Measurements from ENCODE around the gene IL37. TPM values are rescaled to one million over a fixed set of nuclear protein-coding genes. Genes with fewer than 3 reads are reported as not detected.
A peak's percentile ranks its signal among the peaks of the same experiment; 100 is the strongest.

IL37 gene
- total and polyA plus RNA-seq, 2 experiments from 2014 or later, result not detected

GRCh38 chr2:112907001-112907949, 3.7 kb upstream of the IL37 start:
- Histone ChIP-seq H2AFZ (peak overlapping the region; percentile 43; the same call in 1 of the 2 replicates), H3K4me2 (no peak overlapping the region), H3K36me3 (ENCODE audit: insufficient read depth) (no peaks in the 10 kb centered on the region), H3K4me1 (ENCODE audit: insufficient read depth) (no peaks in the 10 kb centered on the region), H3K79me2 (replicated peaks; ENCODE audit: insufficient read depth) (no peaks in the 10 kb centered on the region), H3K27me3 (ENCODE audit: insufficient read depth) (no peaks in the 10 kb centered on the region), H3K4me3 (no peak overlapping the region), H3K9me2 (ENCODE audit: insufficient read depth) (no peaks in the 10 kb centered on the region; the same call in 1 of the 2 replicates), H3K27ac (ENCODE audit: low read depth) (no peak overlapping the region), H3F3A (replicated peaks; ENCODE audit: low read depth) (no peaks in the 10 kb centered on the region), H4K20me1 (replicated peaks; ENCODE audit: insufficient read depth) (no peaks in the 10 kb centered on the region)
- Mint-ChIP-seq H3K9me3 (peaks cover 2% of the 10 kb centered on the region; the same call in 2 of the 3 replicates), H3K4me3 (no peak overlapping the region), H3K27me3 (ENCODE audit: insufficient read depth, low read depth, poor library complexity) (peaks cover 12% of the 10 kb centered on the region), H3K36me3 (ENCODE audit: low read depth) (no peaks in the 10 kb centered on the region), H3K27ac (no peak overlapping the region), H3K4me1 (no peaks in the 10 kb centered on the region)
- DNase-seq (ENCODE audit: low spot score), result peak; percentile 4
- TF ChIP-seq ETS1 (IDR thresholded peaks at IDR 0.05) (no peak), CREB1 (CRISPR knock-in tag; IDR thresholded peaks at IDR 0.05; ENCODE audit: low read depth) (no peak), JUNB (IDR thresholded peaks at IDR 0.05; ENCODE audit: unreplicated experiment) (no peak), EZH2phosphoT487 (IDR thresholded peaks at IDR 0.05; ENCODE audit: unreplicated experiment) (no peak), EZH2 (IDR thresholded peaks at IDR 0.05; ENCODE audit: low read depth, unreplicated experiment) (no peak), STAT1 (IDR thresholded peaks at IDR 0.05; ENCODE audit: unreplicated experiment) (no peak), ZNF114 (CRISPR knock-in tag; IDR thresholded peaks at IDR 0.05) (no peak), ZNF462 (CRISPR knock-in tag; IDR thresholded peaks at IDR 0.05) (no peak), NANOG (IDR thresholded peaks at IDR 0.05; ENCODE audit: borderline replicate concordance) (no peak), POLR2AphosphoS5 (IDR thresholded peaks at IDR 0.05; ENCODE audit: low read depth) (no peak), CTCF (conservative IDR thresholded peaks at IDR 0.05; ENCODE audit: low read depth in 2 of 2) (no peak), ZNF331 (CRISPR knock-in tag; IDR thresholded peaks at IDR 0.05; ENCODE audit: low read depth) (no peak), REST (IDR thresholded peaks at IDR 0.05; ENCODE audit: unreplicated experiment) (no peak)
- no peak for ATAC-seq
